Mucosa of gallbladder (tissue), 1 donor: ENCODE data around the gene SOX14. TPM values are rescaled to one million over a fixed set of nuclear protein-coding genes. Genes with fewer than 3 reads are reported as not detected.
A peak's percentile ranks its signal among the peaks of the same experiment; 100 is the strongest.

Experiments used
- DNase-seq: peaks from one replicate; pipeline ENCODE4 v3.0.0-alpha.2; 2020; ENCODE audit warnings: low spot score
- total RNA-seq: library from RNA; stranded (reverse); gene quantifications from one replicate; pipeline ENCODE4 v1.2.1, GENCODE V29; 2021
- donor health status: DM: no; HTN: no; CAD: no.

SOX14 gene
- total RNA-seq, 1 donor from 2014 or later: not detected

GRCh38 chr3:137768361-137769321 is 4.5 kb downstream of the SOX14 start:
- no peak for DNase-seq

DNA sequence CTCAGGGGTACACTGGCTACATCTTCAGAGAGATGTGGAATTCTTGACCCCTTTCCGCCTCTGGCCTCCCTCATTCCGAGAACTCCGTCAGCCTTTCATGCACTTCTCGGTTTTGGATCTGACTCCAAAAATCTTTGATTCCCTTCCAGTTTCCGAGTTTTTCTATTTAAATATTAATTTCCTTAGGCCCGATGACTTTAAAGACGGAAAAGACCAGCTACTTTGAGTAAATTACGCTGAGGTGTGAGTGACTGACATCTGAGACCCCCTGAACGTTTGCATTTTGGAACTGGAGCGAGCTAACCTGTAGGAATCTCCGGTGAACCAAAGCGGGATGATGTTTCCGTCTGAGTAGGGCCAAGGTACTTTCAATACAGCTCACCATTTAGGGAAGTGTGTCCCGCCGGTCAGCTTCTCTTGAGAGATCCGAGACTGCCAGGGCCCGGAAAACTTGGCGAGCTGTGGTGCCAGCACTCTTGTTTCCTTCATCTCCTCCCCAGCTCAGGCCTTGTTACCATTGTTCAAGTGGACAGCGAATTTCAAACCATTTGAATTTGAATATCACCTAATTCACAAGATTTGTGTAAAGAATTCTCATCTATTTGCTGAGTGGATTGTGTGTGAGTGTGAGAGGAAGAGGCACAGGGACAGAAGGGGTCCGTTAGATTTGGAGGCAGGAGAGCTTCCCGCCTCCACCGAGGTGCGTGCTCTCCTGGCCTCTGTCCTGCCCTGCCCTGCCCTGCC is 5.4 kb downstream of the SOX14 start:
- no peak for DNase-seq

DNA sequence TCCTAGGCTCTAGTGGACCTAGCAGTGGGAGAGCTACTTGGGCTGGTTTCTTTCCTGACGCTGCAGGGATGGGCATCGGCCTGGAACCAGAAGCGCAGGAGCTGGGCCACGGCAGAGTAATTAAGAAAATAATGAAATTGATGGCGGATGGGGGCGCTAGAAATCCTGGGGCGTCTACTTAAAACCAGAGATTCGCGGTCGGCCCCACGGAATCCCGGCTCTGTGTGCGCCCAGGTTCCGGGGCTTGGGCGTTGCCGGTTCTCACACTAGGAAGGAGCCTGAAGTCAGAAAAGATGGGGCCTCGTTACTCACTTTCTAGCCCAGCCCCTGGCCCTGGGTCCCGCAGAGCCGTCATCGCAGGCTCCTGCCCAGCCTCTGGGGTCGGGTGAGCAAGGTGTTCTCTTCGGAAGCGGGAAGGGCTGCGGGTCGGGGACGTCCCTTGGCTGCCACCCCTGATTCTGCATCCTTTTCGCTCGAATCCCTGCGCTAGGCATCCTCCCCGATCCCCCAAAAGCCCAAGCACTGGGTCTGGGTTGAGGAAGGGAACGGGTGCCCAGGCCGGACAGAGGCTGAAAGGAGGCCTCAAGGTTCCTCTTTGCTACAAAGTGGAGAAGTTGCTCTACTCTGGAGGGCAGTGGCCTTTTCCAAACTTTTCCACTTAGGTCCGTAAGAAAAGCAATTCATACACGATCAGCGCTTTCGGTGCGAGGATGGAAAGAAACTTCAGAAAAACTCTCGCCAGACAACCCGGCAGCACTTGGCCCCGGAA is 6.1 kb downstream of the SOX14 start:
- no peak for DNase-seq

- DNase-seq: no peak
Observed at GRCh38 chr3:137770835-137771399, 6.8 kb downstream of the SOX14 start.

GRCh38 chr3:137771401-137772213 is 7.5 kb downstream of the SOX14 start:
- DNase-seq: no peak

DNA sequence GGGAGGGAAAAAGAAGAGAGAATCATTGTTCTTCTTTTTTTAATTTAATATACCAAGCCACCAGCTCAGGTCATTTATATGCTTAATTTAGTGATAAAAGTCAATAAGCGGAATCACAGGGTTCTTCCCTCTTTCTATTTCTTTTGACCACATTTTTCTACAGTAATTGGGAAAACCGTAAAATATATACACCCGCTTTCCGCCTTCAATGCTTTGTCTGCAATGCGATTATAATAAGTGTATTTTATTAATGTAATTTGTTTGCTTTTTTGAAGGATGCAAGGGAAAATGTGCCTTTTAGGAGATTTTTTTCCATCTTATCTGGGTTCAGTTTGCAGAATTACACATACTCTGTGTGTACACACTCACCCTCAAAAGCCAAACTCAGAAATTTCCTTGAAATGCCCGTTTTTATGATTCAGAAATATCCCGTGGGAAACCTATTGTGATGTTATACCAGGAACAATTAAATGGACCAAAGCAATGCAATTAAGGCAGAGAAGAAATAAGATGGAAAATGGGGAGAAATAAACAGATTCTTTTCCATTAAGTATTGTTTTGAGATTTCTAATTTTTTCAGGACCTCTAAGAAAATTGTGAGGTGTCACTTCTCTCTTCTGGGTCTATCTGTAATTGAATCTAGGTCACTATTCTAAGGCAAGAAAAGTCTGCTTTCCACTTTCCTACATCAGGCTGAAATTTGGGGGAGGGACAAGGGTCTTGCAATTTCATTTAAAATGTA is 8.3 kb downstream of the SOX14 start:
- DNase-seq: no peak

- DNase-seq: no peak
Observed at GRCh38 chr3:137778941-137779340, 14.8 kb downstream of the SOX14 start.

DNA sequence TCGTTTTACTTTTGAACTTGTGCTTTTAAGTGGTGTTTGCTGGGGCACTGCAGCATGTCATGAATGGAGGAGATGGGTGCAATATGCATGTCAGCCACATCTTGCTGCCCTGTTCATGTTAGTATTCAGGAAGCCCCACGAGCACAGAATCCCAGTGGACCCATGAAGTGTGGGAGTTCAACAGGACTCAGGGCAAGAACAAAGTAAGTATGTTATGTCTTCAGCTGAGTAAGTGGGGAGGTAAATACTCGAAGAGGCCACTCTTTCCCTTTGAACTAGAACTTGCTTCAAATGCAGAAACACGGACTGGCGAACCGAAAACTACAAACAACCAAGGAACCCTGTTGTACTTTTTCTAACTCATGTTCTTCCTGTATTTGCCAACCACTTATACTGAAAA is 23.4 kb downstream of the SOX14 start:
- no peak for DNase-seq

DNA sequence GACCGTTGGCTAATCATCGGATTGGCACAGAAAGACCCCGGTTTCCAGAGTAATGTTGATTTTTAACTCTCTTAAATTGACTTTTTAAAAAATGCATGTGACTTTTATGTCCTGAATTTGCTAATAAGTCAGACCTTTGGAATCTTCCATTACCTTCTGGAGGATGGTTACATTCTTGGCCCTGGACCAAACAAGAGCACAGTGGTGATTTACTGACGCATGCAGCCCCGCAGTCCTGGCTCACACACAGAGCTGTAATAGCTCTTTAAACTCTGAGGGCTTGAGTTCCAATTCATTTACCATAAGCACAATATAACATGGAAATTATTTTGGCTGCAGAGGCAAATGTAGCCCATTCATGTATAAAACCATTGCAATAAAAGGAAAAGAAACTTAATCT is 25.1 kb downstream of the SOX14 start:
- DNase-seq: no peak

- DNase-seq: peak; percentile 28
Observed at GRCh38 chr3:137792626-137793271, 28.6 kb downstream of the SOX14 start.

DNA sequence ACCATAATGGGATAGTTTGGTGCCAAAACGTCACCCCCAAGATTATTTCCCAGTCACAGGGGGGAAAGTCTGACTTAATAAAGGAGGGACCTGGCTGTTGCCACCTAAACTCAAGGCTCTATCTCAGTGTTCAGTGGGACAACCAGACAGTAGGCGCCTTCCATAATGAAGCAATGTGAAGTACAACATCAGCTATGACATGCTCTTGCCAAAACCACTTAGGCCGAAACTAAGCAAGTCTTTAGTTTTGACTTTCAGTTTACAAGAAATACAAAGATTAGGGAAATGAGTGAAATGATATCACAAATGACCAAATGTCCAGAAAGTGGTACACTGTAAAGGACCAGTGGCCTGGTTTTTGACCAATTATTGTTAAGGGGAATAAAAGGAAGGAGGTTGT is 32.9 kb downstream of the SOX14 start:
- DNase-seq: no peak

DNA sequence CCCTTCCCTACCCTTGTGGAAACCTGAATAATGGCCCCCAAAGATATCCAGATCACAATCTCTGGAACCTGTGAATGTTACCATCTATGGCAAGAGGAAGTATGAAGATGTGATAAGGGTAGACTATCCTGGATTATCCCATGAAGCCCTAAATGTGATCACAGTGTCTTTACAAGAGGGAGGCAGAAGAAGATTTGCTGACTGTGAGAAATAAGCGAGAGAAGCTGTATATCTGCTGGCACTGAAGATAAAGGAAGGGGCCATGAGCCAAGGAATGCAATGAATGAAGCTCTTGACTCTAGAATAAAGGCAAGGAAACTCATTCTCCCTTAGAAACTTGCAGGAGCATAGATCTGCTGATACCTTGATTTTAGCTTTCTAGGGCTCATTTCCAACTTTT is 39.1 kb downstream of the SOX14 start:
- no peak for DNase-seq

- no peak for DNase-seq
Observed at GRCh38 chr3:137807998-137808397, 43.9 kb downstream of the SOX14 start.

- no peak for DNase-seq
Observed at GRCh38 chr3:137809509-137809908, 45.4 kb downstream of the SOX14 start.

- DNase-seq: no peak
Observed at GRCh38 chr3:137812023-137812422, 47.9 kb downstream of the SOX14 start.

DNA sequence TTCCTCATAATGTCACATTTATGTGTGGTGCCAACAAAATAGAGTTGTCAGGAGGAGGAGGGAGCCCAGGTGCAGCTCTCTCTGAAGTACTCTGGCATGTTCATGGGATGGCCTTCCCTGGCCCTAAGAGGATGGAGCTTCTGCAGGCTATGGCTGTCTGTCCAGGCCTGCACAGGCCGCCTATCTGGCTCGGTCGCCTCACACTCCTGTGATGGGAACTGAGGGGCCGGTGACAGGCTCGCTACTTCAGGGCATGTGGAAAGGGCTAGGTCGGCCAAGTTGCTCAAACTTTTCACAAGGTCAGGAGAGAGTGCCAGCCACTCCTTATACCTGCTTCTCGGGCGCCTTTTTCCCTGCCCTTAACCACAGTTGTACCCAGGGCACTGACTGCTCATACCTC is 51.1 kb downstream of the SOX14 start:
- DNase-seq: no peak
